HEK293 (cell line): ENCODE measurements around the gene NOL9.
A peak's percentile ranks its signal among the peaks of the same experiment; 100 is the strongest.

Experiments
- GLIS1 ChIP-seq: fragments of 450-650 bp; formaldehyde crosslinking; IDR thresholded peaks from 2 replicates; pipeline ENCODE4 v1.5.1; 2016; ENCODE audit warnings: missing biosample characterization, missing genetic modification characterization
- GLIS2 ChIP-seq: fragments of 450-650 bp; formaldehyde crosslinking; IDR thresholded peaks from 2 replicates; pipeline ENCODE4 v1.5.1; 2016; ENCODE audit warnings: missing biosample characterization, missing genetic modification characterization
- HIC1 ChIP-seq: fragments of 450-650 bp; formaldehyde crosslinking; IDR thresholded peaks from 2 replicates; pipeline ENCODE4 v1.5.1; 2016; ENCODE audit warnings: missing biosample characterization, missing genetic modification characterization
- KLF1 ChIP-seq: fragments of 450-650 bp; formaldehyde crosslinking; IDR thresholded peaks from 2 replicates; pipeline ENCODE4 v1.5.1; 2016; ENCODE audit warnings: missing biosample characterization, missing genetic modification characterization
- MYNN ChIP-seq: fragments of 450-650 bp; formaldehyde crosslinking; IDR thresholded peaks from 2 replicates; pipeline ENCODE4 v1.5.1; 2016; ENCODE audit warnings: missing biosample characterization, missing genetic modification characterization, borderline replicate concordance
- YY2 ChIP-seq: fragments of 450-650 bp; formaldehyde crosslinking; IDR thresholded peaks from 2 replicates; pipeline ENCODE4 v1.5.1; 2016; ENCODE audit warnings: missing biosample characterization, missing genetic modification characterization
- ZBTB1 ChIP-seq: fragments of 450-650 bp; formaldehyde crosslinking; IDR thresholded peaks from 2 replicates; pipeline ENCODE4 v1.5.1; 2016; ENCODE audit warnings: missing biosample characterization, missing genetic modification characterization
- ZBTB21 ChIP-seq: fragments of 450-650 bp; formaldehyde crosslinking; IDR thresholded peaks from 2 replicates; pipeline ENCODE4 v1.5.1; 2017; ENCODE audit warnings: missing biosample characterization, missing genetic modification characterization
- ZBTB26 ChIP-seq: fragments of 450-650 bp; formaldehyde crosslinking; optimal IDR thresholded peaks from 2 replicates; pipeline ENCODE3; 2016; ENCODE audit warnings: missing biosample characterization, mild to moderate bottlenecking, missing genetic modification characterization
- ZNF112 ChIP-seq: fragments of 450-650 bp; formaldehyde crosslinking; IDR thresholded peaks from 2 replicates; pipeline ENCODE4 v1.5.0; 2017; ENCODE audit warnings: missing biosample characterization, missing genetic modification characterization
- ZNF157 ChIP-seq: fragments of 450-650 bp; formaldehyde crosslinking; IDR thresholded peaks from 2 replicates; pipeline ENCODE4 v1.5.1; 2016; ENCODE audit warnings: missing biosample characterization, missing genetic modification characterization
- ZNF335 ChIP-seq: fragments of 450-650 bp; formaldehyde crosslinking; conservative IDR thresholded peaks from 2 replicates; pipeline ENCODE4 v1.5.1; 2016; ENCODE audit warnings: missing biosample characterization, missing genetic modification characterization
- ZNF341 ChIP-seq: fragments of 450-650 bp; formaldehyde crosslinking; IDR thresholded peaks from 2 replicates; pipeline ENCODE4; 2016; ENCODE audit warnings: low read depth, missing biosample characterization, missing genetic modification characterization
- ZNF561 ChIP-seq: fragments of 450-650 bp; IDR thresholded peaks from 2 replicates; pipeline ENCODE4 v1.5.1; 2018; ENCODE audit warnings: missing biosample characterization, missing genetic modification characterization, borderline replicate concordance
- ZNF571 ChIP-seq: fragments of 450-650 bp; formaldehyde crosslinking; IDR thresholded peaks from 2 replicates; pipeline ENCODE4 v1.5.0; 2017; ENCODE audit warnings: missing biosample characterization, missing genetic modification characterization
- ZNF600 ChIP-seq: fragments of 450-650 bp; formaldehyde crosslinking; IDR thresholded peaks from 2 replicates; pipeline ENCODE4 v1.5.1; 2016; ENCODE audit warnings: missing biosample characterization, missing genetic modification characterization
- ZNF639 ChIP-seq: fragments of 450-650 bp; formaldehyde crosslinking; IDR thresholded peaks from 2 replicates; pipeline ENCODE4 v1.5.1; 2016; ENCODE audit warnings: missing biosample characterization, missing genetic modification characterization
- ZNF664 ChIP-seq: fragments of 450-650 bp; formaldehyde crosslinking; IDR thresholded peaks from 2 replicates; pipeline ENCODE4 v1.5.1; 2016; ENCODE audit warnings: missing biosample characterization, missing genetic modification characterization
- ZNF792 ChIP-seq: fragments of 450-650 bp; formaldehyde crosslinking; IDR thresholded peaks from 2 replicates; pipeline ENCODE4 v1.5.1; 2016; ENCODE audit warnings: missing biosample characterization, missing genetic modification characterization
- TF ChIP-seq, protein P1 (sequence below): fragments of 450-650 bp; formaldehyde crosslinking; IDR thresholded peaks from 2 replicates; pipeline ENCODE4 v1.5.1; 2016; ENCODE audit warnings: missing biosample characterization, missing genetic modification characterization, borderline replicate concordance
- TF ChIP-seq, protein P2 (sequence below): fragments of 450-650 bp; formaldehyde crosslinking; IDR thresholded peaks from 2 replicates; pipeline ENCODE4 v1.5.1; 2016; ENCODE audit warnings: missing biosample characterization, missing genetic modification characterization
- TF ChIP-seq, protein P3 (sequence below): fragments of 450-650 bp; formaldehyde crosslinking; IDR thresholded peaks from 2 replicates; pipeline ENCODE4 v1.5.1; 2016; ENCODE audit warnings: missing biosample characterization, missing genetic modification characterization
- TF ChIP-seq, protein P4 (sequence below): fragments of 450-650 bp; formaldehyde crosslinking; IDR thresholded peaks from 2 replicates; pipeline ENCODE4 v1.5.1; 2016; ENCODE audit warnings: missing biosample characterization, missing genetic modification characterization

NOL9 gene

GRCh38 chr1:6497215-6497866 is 57.0 kb downstream of the NOL9 start (continued):
- TF ChIP-seq, protein P1, sequence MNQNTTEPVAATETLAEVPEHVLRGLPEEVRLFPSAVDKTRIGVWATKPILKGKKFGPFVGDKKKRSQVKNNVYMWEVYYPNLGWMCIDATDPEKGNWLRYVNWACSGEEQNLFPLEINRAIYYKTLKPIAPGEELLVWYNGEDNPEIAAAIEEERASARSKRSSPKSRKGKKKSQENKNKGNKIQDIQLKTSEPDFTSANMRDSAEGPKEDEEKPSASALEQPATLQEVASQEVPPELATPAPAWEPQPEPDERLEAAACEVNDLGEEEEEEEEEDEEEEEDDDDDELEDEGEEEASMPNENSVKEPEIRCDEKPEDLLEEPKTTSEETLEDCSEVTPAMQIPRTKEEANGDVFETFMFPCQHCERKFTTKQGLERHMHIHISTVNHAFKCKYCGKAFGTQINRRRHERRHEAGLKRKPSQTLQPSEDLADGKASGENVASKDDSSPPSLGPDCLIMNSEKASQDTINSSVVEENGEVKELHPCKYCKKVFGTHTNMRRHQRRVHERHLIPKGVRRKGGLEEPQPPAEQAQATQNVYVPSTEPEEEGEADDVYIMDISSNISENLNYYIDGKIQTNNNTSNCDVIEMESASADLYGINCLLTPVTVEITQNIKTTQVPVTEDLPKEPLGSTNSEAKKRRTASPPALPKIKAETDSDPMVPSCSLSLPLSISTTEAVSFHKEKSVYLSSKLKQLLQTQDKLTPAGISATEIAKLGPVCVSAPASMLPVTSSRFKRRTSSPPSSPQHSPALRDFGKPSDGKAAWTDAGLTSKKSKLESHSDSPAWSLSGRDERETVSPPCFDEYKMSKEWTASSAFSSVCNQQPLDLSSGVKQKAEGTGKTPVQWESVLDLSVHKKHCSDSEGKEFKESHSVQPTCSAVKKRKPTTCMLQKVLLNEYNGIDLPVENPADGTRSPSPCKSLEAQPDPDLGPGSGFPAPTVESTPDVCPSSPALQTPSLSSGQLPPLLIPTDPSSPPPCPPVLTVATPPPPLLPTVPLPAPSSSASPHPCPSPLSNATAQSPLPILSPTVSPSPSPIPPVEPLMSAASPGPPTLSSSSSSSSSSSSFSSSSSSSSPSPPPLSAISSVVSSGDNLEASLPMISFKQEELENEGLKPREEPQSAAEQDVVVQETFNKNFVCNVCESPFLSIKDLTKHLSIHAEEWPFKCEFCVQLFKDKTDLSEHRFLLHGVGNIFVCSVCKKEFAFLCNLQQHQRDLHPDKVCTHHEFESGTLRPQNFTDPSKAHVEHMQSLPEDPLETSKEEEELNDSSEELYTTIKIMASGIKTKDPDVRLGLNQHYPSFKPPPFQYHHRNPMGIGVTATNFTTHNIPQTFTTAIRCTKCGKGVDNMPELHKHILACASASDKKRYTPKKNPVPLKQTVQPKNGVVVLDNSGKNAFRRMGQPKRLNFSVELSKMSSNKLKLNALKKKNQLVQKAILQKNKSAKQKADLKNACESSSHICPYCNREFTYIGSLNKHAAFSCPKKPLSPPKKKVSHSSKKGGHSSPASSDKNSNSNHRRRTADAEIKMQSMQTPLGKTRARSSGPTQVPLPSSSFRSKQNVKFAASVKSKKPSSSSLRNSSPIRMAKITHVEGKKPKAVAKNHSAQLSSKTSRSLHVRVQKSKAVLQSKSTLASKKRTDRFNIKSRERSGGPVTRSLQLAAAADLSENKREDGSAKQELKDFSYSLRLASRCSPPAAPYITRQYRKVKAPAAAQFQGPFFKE: no peak
- no peak for TF ChIP-seq ZNF664 (tag by site-specific recombination)
- TF ChIP-seq ZBTB26 (tag by site-specific recombination): peak; percentile 63
- TF ChIP-seq YY2: no peak
- 0 out of 2 replicates have a peak, but pooled peaks have one; percentile 48 for TF ChIP-seq HIC1 (tag by site-specific recombination)
- no peak for TF ChIP-seq ZNF571 (tag by site-specific recombination)
- no peak for TF ChIP-seq ZNF792 (tag by site-specific recombination)
- no peak for TF ChIP-seq ZBTB21 (tag by site-specific recombination)
- no peak for TF ChIP-seq ZNF112 (tag by site-specific recombination)
- peak; percentile 53; the same call in 1 of the 2 replicates for TF ChIP-seq ZNF600 (tag by site-specific recombination)
- TF ChIP-seq GLIS2 (tag by site-specific recombination): peak; percentile 69
- TF ChIP-seq ZNF157 (tag by site-specific recombination): no peak
- peak; percentile 95 for TF ChIP-seq GLIS1 (tag by site-specific recombination)
- peak; percentile 63; the same call in 1 of the 2 replicates for TF ChIP-seq MYNN
- no peak for TF ChIP-seq ZNF639 (tag by site-specific recombination)
- TF ChIP-seq, protein P2, sequence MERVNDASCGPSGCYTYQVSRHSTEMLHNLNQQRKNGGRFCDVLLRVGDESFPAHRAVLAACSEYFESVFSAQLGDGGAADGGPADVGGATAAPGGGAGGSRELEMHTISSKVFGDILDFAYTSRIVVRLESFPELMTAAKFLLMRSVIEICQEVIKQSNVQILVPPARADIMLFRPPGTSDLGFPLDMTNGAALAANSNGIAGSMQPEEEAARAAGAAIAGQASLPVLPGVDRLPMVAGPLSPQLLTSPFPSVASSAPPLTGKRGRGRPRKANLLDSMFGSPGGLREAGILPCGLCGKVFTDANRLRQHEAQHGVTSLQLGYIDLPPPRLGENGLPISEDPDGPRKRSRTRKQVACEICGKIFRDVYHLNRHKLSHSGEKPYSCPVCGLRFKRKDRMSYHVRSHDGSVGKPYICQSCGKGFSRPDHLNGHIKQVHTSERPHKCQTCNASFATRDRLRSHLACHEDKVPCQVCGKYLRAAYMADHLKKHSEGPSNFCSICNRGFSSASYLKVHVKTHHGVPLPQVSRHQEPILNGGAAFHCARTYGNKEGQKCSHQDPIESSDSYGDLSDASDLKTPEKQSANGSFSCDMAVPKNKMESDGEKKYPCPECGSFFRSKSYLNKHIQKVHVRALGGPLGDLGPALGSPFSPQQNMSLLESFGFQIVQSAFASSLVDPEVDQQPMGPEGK (tag by site-specific recombination): peak; percentile 72
- TF ChIP-seq ZNF561 (tag by site-specific recombination): no peak; the same call in 1 of the 2 replicates
- TF ChIP-seq, protein P3, sequence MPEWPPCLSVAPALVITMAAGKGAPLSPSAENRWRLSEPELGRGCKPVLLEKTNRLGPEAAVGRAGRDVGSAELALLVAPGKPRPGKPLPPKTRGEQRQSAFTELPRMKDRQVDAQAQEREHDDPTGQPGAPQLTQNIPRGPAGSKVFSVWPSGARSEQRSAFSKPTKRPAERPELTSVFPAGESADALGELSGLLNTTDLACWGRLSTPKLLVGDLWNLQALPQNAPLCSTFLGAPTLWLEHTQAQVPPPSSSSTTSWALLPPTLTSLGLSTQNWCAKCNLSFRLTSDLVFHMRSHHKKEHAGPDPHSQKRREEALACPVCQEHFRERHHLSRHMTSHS: no peak
- TF ChIP-seq ZNF335 (tag by site-specific recombination): peak; percentile 83
- TF ChIP-seq, protein P4, sequence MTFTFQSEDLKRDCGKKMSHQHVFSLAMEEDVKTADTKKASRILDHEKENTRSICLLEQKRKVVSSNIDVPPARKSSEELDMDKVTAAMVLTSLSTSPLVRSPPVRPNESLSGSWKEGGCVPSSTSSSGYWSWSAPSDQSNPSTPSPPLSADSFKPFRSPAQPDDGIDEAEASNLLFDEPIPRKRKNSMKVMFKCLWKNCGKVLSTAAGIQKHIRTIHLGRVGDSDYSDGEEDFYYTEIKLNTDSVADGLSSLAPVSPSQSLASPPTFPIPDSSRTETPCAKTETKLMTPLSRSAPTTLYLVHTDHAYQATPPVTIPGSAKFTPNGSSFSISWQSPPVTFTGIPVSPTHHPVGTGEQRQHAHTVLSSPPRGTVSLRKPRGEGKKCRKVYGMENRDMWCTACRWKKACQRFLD: no peak
- no peak for TF ChIP-seq ZBTB1 (tag by site-specific recombination)
- 0 out of 2 replicates have a peak, but pooled peaks have one; percentile 20 for TF ChIP-seq KLF1
- peak; percentile 95 for TF ChIP-seq ZNF341 (tag by site-specific recombination)
